Measurements from ENCODE around the gene TMEM255B.

Gene TMEM255B

GRCh38 chr13:113761136-113761535 lies 2.1 kb downstream of the TMEM255B start:
- H3K4me3 ChIP-seq (replicated peaks; ENCODE audit: low read depth, low read length), result no peak overlapping the region
- TF ChIP-seq, protein P1, sequence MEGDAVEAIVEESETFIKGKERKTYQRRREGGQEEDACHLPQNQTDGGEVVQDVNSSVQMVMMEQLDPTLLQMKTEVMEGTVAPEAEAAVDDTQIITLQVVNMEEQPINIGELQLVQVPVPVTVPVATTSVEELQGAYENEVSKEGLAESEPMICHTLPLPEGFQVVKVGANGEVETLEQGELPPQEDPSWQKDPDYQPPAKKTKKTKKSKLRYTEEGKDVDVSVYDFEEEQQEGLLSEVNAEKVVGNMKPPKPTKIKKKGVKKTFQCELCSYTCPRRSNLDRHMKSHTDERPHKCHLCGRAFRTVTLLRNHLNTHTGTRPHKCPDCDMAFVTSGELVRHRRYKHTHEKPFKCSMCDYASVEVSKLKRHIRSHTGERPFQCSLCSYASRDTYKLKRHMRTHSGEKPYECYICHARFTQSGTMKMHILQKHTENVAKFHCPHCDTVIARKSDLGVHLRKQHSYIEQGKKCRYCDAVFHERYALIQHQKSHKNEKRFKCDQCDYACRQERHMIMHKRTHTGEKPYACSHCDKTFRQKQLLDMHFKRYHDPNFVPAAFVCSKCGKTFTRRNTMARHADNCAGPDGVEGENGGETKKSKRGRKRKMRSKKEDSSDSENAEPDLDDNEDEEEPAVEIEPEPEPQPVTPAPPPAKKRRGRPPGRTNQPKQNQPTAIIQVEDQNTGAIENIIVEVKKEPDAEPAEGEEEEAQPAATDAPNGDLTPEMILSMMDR (IDR thresholded peaks at IDR 0.05; ENCODE audit: low read length, missing control alignments), result no peak
- DNase-seq (ENCODE audit: low read depth), result no peak

DNA sequence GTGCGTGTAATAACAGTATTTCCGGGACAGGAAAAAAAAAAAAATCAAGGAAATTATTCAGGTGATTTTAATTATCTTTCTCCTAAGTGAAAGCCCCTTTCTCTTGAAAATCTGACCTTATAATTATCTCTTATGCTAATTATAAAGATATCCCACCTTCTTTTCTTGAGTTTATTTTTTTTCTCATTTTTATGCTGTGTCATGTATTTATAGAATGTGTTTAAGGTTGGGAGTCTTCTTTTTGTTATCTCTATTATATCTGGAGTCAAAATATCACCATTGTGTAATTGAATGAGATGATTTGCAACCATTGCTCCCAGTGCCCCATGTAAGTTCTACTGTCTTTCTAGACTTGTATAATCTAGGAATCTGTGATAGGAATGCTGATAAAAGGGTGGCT lies 3.0 kb downstream of the TMEM255B start:
- no peak for DNase-seq (ENCODE audit: low read depth)
- no peak overlapping the region for H3K4me3 ChIP-seq (replicated peaks; ENCODE audit: low read depth, low read length)
- TF ChIP-seq, protein P1 (IDR thresholded peaks at IDR 0.05; ENCODE audit: low read length, missing control alignments), result no peak

GRCh38 chr13:113762538-113762937 lies 3.5 kb downstream of the TMEM255B start:
- H3K4me3 ChIP-seq (replicated peaks; ENCODE audit: low read depth, low read length), result no peak overlapping the region
- no peak for DNase-seq (ENCODE audit: low read depth)
- TF ChIP-seq, protein P1 (IDR thresholded peaks at IDR 0.05; ENCODE audit: low read length, missing control alignments), result no peak

DNA sequence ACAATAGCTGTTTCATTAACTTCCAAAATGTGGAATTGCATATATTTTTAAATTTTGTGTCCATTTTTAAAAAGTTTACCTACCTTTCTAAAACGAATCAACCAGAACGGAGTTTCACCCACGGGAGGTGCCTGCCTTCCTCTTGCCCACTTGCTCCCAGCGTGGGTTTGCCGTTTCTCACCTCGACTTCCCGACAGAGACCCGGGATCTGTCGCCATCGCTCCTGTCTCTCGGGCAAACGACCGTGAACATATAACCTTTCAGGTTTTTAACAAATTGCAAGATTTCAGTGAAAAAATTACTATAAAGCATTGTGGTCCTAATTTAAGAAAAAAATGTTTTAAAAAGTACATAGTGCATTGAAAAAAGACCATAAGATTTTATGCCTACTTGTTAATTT lies 4.2 kb downstream of the TMEM255B start:
- DNase-seq (ENCODE audit: low read depth), result no peak
- TF ChIP-seq, protein P1 (IDR thresholded peaks at IDR 0.05; ENCODE audit: low read length, missing control alignments), result no peak
- no peak overlapping the region for H3K4me3 ChIP-seq (replicated peaks; ENCODE audit: low read depth, low read length)

DNA sequence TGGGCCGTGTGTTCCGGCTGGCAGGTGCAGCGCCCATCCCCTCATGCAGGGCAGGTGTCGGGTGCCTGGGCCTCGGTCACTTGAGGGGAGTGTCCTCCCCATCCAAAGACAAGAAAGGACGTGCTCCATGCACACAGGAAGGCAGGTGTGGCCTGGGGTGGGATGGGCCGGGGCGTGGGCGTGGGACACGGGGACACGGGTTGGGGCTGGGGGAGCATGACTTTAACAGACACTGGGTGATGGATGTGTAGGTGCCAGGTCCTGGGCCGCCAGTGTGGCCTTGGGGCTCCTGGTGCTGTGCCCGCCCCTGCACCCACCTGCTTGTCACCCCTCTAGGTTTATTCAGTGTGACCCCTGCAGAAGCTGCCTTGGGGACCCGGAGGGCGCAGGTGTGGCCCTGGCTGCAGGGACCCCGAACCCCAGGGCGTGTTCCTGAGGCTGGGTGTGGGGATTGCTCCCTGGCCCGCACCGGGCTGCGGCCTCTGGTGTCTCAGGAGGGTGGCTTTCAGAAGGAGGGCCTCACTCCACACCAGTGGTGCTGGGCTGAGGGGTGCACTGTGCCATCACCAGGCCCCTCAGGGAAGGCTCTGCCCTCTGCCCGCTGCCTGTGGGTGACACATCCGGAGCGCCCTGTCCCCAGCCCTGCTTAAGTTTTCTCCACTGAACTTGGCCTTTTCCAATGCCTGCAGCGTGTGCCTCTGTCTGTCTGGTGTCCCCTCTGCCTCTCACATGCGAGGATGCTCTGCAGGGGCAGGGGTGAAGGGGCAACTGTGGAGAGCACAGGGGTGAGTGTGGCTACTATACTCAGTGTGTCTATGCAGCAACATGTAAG lies 5.2 kb downstream of the TMEM255B start:
- no peak overlapping the region for H3K4me3 ChIP-seq (replicated peaks; ENCODE audit: low read depth, low read length)
- DNase-seq (ENCODE audit: low read depth), result no peak
- TF ChIP-seq, protein P1 (IDR thresholded peaks at IDR 0.05; ENCODE audit: low read length, missing control alignments), result no peak

GRCh38 chr13:113764793-113765563 lies 6.0 kb downstream of the TMEM255B start:
- TF ChIP-seq, protein P1 (IDR thresholded peaks at IDR 0.05; ENCODE audit: low read length, missing control alignments), result no peak
- DNase-seq (ENCODE audit: low read depth), result no peak
- no peak overlapping the region for H3K4me3 ChIP-seq (replicated peaks; ENCODE audit: low read depth, low read length)

All from fibroblast of pulmonary artery (primary cell).